HG03342 (cell line): ENCODE measurements around the gene TPM1.

Source experiments
- ATAC-seq: cut with Tn5 transposase; IDR thresholded peaks from one replicate; pipeline ENCODE4 v1.9.1; 2021; ENCODE audit warnings: mild to moderate bottlenecking, moderate library complexity; ENCODE audit not compliant: unreplicated experiment

Gene TPM1

DNA sequence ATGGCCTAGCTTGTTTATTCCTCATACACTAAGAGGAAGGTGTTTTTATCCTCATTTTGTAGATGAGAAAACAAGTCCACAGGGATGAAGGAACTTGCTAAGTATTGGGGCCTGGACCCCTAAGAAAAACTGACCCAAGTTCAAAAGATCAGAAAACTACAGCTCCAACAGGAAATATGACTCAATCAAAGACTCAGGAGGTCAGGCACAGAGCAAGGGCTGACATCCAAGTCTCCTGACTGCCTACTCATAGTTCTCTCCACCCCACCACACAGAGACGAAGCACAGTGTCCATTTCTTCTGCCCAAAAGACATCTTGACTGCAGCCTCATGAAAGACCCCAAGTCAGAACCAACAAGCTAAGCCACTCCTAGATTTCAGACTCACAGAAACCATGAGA, 26.9 kb upstream of the TPM1 start:
- ATAC-seq, result no peak

GRCh38 chr15:63016234-63016633, 26.3 kb upstream of the TPM1 start:
- no peak for ATAC-seq

GRCh38 chr15:63018639-63019038, 23.9 kb upstream of the TPM1 start:
- no peak for ATAC-seq

DNA sequence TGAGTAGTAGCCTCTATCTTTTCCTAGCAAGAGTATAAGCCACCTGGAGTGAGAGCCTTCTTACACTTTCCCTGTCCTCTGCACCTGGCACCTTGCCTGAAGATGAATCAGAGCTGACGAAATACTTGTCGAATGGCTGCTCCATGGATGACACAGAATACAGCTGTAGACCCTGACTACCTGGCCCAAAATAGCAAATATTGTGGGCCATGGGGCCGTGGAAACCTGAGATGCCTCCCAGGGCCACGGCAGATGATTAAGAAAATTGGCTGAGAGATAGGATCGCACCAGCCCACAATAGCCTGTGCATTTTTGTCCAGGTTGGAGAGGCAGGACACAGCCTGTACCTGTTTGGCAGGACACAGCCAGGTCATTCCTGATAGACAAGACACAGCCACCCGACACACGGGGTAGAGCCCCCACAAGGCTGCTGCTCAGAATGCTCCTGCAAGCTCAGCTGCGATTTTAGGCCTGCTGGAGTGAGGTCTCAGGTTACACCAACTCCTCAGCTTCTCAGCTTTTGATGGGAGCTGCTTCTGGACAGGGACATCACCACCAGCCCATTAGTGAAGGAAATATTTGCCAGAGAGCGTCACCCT, 22.9 kb upstream of the TPM1 start:
- no peak for ATAC-seq

DNA sequence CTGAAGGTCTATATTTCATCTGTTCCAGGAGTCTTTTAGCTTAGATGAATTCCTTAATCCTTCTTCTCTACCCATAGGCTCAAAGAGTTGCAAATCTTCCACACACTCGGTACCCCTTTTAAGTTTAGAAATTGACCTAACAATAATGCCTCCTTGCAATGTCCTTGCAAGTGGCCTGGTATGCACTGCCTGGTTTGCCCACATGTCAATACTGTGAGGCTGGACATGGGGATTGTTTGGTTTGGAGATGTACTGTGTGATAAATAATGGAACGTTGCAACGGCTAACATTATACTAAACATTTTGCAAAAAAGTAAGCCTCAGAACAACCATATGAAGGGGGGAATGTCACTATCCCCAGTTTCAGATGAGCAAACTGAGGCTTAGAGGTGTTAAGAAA, 22.4 kb upstream of the TPM1 start:
- no peak for ATAC-seq

DNA sequence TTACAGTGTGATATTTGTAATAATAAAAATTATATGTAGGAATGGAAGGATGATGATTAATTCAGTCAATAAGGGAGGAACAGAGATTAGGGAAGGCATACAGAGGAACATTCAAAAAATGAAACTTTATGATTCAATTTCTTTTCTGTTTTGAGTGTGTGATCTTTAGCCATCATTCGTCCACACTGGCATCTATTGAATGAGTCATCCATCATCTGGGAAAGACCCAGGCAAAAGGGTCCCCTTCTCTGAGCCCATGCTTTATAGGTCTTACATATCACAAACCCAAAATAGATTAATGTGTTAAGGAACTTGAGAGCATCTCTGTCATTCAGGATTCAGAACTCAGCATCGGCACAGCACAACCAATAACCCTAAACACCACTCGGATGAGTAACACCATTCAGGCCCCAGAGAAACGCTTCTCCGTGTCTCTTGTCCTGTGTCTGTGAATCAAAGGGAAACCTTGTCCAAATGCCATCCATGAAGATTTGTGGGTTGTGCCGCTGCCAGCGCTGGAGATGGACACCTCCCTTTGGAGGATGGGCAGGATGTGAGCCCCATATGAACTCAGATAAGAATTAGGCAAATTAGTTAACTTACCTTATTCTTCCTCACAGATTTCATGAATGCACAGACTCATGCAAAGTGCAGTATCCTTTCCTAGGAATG, 21.7 kb upstream of the TPM1 start:
- ATAC-seq, result no peak

- ATAC-seq, result no peak
Measured at GRCh38 chr15:63022181-63022580, 20.4 kb upstream of the TPM1 start.

DNA sequence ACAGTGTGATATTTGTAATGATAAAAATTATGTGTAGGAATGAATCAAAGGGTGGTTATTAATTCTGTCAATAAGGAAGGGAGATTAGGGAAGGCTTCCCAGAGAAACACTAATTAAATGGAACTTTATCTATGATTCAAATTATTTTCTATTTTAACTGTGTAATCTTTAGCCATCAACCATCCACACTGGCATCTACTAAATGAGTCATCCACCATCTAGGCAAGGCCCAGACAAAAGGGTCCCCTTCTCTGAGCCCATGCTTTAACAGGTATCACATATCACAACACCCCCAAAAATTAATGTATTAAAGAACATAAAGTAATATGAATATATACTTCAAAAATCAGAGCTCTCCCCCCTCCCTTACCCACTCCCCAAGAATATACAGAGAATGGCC, 19.9 kb upstream of the TPM1 start:
- no peak for ATAC-seq

DNA sequence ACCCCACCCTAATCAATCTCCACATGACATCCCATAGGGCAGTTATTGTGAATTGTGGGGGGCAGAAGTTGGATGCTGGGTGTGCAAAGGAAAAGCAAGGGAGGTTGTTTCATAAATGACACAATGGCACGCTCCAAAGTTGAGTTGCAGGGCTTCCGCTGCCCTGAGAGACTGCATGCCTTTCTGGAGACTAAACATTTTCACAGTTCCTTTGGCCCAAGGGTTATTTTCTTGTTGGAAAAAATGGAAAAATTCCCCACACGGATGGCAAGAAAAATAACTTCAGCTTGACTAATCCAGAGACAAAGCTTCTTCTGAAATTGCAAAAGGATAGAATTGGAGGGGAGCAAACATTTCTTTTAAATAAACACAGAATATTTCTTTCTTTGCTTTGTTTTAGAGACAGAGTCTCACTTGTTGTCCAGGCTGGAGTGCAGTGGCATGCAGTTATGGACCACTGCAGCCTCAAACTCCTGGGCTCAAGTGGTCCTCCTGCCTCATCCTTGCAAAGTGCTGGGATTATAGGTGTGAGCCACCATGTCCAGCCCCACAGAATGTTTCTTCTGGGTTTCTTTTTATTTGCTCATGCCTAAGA, 19.1 kb upstream of the TPM1 start:
- ATAC-seq, result no peak

- ATAC-seq, result no peak
Measured at GRCh38 chr15:63025460-63025859, 17.1 kb upstream of the TPM1 start.

- no peak for ATAC-seq
Measured at GRCh38 chr15:63027646-63028045, 14.9 kb upstream of the TPM1 start.

GRCh38 chr15:63028442-63029110, 14.0 kb upstream of the TPM1 start:
- no peak for ATAC-seq

DNA sequence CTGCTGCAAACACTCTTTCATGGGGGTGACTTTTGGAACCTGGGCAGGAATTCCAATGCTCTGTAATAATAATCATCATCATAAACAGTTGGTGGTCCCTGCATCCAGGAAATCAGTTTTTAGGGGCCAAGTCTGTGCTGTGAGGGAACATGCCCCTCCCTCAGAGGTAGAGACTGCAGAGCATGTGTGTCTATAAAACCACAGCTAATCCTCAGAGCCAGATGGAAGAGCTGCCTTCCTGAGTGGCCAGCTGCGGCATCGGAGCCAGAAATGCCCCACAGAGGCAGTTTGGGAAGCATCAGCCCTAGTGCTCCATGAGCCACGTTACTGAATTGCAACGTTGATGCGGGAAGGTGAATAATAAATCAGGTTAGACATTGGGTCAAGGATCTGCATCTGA, 12.9 kb upstream of the TPM1 start:
- ATAC-seq, result no peak

- no peak for ATAC-seq
Measured at GRCh38 chr15:63030101-63030551, 12.4 kb upstream of the TPM1 start.

DNA sequence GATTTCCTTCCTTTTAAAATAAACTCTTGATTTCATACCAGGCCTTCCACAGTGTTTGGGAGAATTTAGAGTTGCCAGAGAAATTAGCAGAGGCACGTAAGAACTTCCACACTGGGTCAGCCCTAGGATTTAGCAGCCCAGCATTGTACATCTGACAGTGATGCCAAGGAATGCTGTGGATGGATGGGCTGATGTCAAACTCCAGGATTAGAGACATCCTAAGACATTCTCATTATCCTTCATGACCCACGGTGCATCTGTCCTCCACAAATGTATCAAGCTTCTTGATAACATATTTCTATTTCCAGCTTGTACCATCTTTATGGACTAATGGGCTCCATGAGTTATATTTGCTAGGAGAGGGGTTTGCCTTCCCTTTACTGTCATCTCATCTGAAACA, 8.0 kb upstream of the TPM1 start:
- ATAC-seq, result no peak

- no peak for ATAC-seq
Measured at GRCh38 chr15:63035253-63035652, 7.3 kb upstream of the TPM1 start.

DNA sequence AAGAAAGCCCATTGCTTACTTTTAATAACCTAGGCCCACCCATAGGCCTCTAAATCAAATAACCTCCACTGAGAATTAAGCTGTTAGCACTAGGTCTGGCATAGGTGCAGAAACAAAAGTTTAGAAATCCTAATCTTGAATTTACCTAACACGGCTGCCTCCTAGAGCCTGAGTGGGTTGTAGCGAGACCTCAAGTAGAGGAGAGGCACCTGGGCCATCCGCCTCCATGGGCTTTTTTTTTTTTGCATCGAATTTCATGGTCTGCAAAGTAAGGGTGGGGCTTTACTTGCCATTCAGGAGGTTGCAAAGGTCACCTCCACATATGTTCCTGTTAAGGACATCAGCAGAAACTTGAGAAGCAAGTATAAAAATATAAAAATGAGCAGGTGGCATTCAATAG, 6.6 kb upstream of the TPM1 start:
- ATAC-seq, result no peak

DNA sequence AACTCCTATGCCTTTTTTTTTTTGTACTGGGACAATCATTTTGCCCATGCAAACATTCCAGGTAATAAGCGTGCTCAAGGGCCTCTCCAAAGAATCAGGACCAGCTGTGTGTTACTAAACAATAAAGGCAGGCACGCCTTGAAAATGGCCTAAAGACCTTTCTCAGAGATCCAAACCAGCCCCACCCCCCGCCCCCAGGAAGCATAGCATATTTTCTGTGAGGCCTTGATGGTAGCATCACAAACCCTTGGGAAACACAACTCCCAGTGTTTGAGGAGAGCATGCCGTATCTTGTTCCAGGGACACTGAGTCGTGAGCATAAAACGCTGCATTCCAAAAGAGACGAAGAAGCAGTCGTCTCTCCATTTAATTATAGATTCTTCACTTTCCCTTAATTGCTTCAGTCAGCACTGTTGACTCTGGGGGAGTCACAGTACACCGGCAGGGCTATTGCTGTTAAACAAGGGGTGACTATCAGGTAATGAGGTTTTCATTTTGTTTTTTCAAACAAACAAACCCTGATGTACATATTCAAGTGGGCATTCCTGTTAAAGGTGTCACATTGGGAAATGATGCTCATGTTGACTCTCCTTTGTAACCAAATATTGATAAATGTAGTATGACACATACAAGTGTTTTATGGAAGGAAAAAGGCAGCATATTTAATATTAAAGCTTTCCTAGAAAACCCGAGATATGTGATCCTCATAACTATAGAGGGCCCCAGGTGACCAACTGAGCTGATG, 4.4 kb upstream of the TPM1 start:
- ATAC-seq, result no peak

- ATAC-seq, result no peak
Measured at GRCh38 chr15:63038926-63039673, 3.4 kb upstream of the TPM1 start.

GRCh38 chr15:63039811-63040210, 2.7 kb upstream of the TPM1 start:
- ATAC-seq, result no peak

GRCh38 chr15:63040509-63040908, 2.0 kb upstream of the TPM1 start:
- no peak for ATAC-seq
